ENCODE measurements around the gene RGPD6. TPM values are rescaled to one million over a fixed set of nuclear protein-coding genes. Genes with fewer than 3 reads are reported as not detected.
"Not testable (repeated sequence)": the region's sequence is repeated elsewhere in the genome, so short reads cannot be mapped to it uniquely, and the experiment has no call there.

Gene RGPD6
- total RNA-seq, 1 donor from 2014 or later: 54.8 TPM

- not testable (repeated sequence) for H3F3A ChIP-seq (ENCODE audit: low read depth); H2AFZ ChIP-seq (replicated peaks); H3K9ac ChIP-seq; H3K9me3 ChIP-seq (ENCODE audit: low read depth); H3K36me3 ChIP-seq; H4K20me1 ChIP-seq (ENCODE audit: low read depth); H3K79me2 ChIP-seq (ENCODE audit: low read depth); H3K9me3 Mint-ChIP-seq; H3K4me2 ChIP-seq; H3K4me3 Mint-ChIP-seq; H3K4me1 ChIP-seq; H3K36me3 Mint-ChIP-seq; H3K4me1 Mint-ChIP-seq; H3K4me3 ChIP-seq; H3K27ac Mint-ChIP-seq; H3K27me3 ChIP-seq; H3K27ac ChIP-seq; H3K27me3 Mint-ChIP-seq (ENCODE audit: insufficient read depth, low read depth); DNase-seq (ENCODE audit: low spot score)
Measured at GRCh38 chr2:110475627-110476359, 101.2 kb downstream of the RGPD6 start.

DNA sequence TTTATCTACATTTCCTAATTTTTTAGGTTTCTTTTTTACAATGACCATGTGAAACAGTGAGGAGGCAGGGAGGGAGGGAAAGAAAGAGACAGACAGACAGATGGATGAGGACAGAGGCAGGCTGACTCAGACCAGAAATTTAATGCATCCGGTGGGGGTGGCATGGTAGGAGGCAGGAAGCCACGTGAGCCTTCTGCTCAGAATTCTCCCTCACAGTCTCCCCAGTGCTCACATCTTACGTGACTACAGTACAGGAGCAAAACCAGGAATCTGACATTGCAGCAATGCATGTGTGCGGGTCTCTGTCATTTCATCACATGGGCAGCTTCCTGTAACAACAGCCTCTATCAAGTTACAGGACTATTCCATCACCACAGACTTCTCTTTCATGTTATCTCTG, 102.1 kb downstream of the RGPD6 start:
- H4K20me1 ChIP-seq (ENCODE audit: low read depth); H3K4me1 ChIP-seq; H3K27ac ChIP-seq; H3K27ac Mint-ChIP-seq; H3K4me2 ChIP-seq; H3K36me3 ChIP-seq; H3K9ac ChIP-seq; DNase-seq (ENCODE audit: low spot score); H2AFZ ChIP-seq (replicated peaks); H3K36me3 Mint-ChIP-seq; H3K4me3 Mint-ChIP-seq; H3K4me1 Mint-ChIP-seq; H3K4me3 ChIP-seq; H3K27me3 ChIP-seq; H3K79me2 ChIP-seq (ENCODE audit: low read depth); H3K27me3 Mint-ChIP-seq (ENCODE audit: insufficient read depth, low read depth); H3F3A ChIP-seq (ENCODE audit: low read depth); H3K9me3 Mint-ChIP-seq; H3K9me3 ChIP-seq (ENCODE audit: low read depth): not testable (repeated sequence)

GRCh38 chr2:110473059-110473358, 104.0 kb downstream of the RGPD6 start:
- H3K27ac ChIP-seq; H3K4me2 ChIP-seq; H3K27me3 Mint-ChIP-seq (ENCODE audit: insufficient read depth, low read depth); H4K20me1 ChIP-seq (ENCODE audit: low read depth); H3K9ac ChIP-seq; H3K4me3 ChIP-seq; H3K36me3 ChIP-seq; H2AFZ ChIP-seq (replicated peaks); H3K27ac Mint-ChIP-seq; H3K4me3 Mint-ChIP-seq; H3K4me1 ChIP-seq; H3K27me3 ChIP-seq; H3K9me3 Mint-ChIP-seq; H3K79me2 ChIP-seq (ENCODE audit: low read depth); H3K4me1 Mint-ChIP-seq; H3K9me3 ChIP-seq (ENCODE audit: low read depth); H3F3A ChIP-seq (ENCODE audit: low read depth); DNase-seq (ENCODE audit: low spot score); H3K36me3 Mint-ChIP-seq: not testable (repeated sequence)

DNA sequence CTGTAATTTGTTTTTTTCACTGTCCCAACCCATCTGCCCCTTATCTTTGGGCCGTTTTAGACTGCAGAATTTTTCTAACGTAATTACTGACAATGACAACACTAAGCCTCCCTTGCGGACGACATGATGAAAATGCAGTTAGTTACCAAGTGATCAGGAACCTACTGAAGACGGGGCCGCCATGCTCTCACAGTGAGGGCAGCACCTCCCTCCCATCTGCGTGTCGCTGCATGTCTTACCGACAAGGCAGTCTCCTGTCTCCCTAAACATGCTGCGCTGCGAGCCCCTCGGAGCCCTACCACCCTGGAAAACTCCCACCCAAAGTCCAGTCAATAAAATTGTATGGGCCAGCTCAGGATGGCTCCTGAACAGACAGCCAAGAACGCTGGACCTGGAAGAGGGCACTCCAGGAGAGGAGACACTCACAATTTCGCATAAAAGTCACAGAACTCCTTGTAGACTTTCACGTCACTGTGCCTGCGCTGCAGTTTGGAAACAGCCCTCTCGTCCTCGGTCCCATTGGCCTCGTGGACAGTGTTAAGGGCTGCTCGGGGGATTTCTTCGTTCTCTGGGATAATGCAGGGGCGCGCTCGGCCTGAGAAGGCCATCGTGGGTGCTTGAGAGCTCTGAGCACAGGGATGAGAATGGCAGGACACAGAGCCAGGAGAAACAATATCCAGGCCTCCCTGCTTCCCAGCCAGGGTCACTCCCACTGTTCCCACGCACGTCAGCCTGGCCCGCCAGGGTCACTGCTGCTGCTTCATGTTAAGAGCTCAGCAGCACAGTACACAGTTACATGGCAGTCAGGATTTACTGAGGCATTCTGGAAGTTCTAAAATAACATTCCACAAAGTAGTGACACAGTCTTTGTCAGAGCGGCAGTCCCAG, 104.6 kb downstream of the RGPD6 start, which contains the start of gene LIMS4:
Gene LIMS4 (minus strand): TSS at position 646 of the 888 bp plus-strand sequence. CDS start 38 bp downstream, at position 608.
- H3K4me2 ChIP-seq; H3K27ac Mint-ChIP-seq; H4K20me1 ChIP-seq (ENCODE audit: low read depth); H3F3A ChIP-seq (ENCODE audit: low read depth); H3K27ac ChIP-seq; H3K4me3 Mint-ChIP-seq; H3K9me3 ChIP-seq (ENCODE audit: low read depth); DNase-seq (ENCODE audit: low spot score); H3K27me3 Mint-ChIP-seq (ENCODE audit: insufficient read depth, low read depth); H3K9ac ChIP-seq; H3K4me3 ChIP-seq; H3K4me1 Mint-ChIP-seq; H3K36me3 Mint-ChIP-seq; H2AFZ ChIP-seq (replicated peaks); H3K4me1 ChIP-seq; H3K9me3 Mint-ChIP-seq; H3K36me3 ChIP-seq; H3K79me2 ChIP-seq (ENCODE audit: low read depth); H3K27me3 ChIP-seq: not testable (repeated sequence)

GRCh38 chr2:110468921-110469320, 108.1 kb downstream of the RGPD6 start:
- H3K9me3 ChIP-seq (ENCODE audit: low read depth); H3K9me3 Mint-ChIP-seq; H3K36me3 ChIP-seq; H3K4me1 Mint-ChIP-seq; H3K4me3 Mint-ChIP-seq; H3K79me2 ChIP-seq (ENCODE audit: low read depth); H3K27me3 Mint-ChIP-seq (ENCODE audit: insufficient read depth, low read depth); H3K27me3 ChIP-seq; H3K9ac ChIP-seq; H3K4me2 ChIP-seq; H2AFZ ChIP-seq (replicated peaks); DNase-seq (ENCODE audit: low spot score); H4K20me1 ChIP-seq (ENCODE audit: low read depth); H3K4me3 ChIP-seq; H3F3A ChIP-seq (ENCODE audit: low read depth); H3K27ac ChIP-seq; H3K4me1 ChIP-seq; H3K36me3 Mint-ChIP-seq; H3K27ac Mint-ChIP-seq: not testable (repeated sequence)

- not testable (repeated sequence) for H3K27ac Mint-ChIP-seq; H3F3A ChIP-seq (ENCODE audit: low read depth); DNase-seq (ENCODE audit: low spot score); H3K4me1 Mint-ChIP-seq; H3K27ac ChIP-seq; H3K27me3 Mint-ChIP-seq (ENCODE audit: insufficient read depth, low read depth); H4K20me1 ChIP-seq (ENCODE audit: low read depth); H3K79me2 ChIP-seq (ENCODE audit: low read depth); H3K4me2 ChIP-seq; H3K4me3 Mint-ChIP-seq; H3K9ac ChIP-seq; H3K9me3 ChIP-seq (ENCODE audit: low read depth); H3K4me3 ChIP-seq; H3K4me1 ChIP-seq; H3K27me3 ChIP-seq; H3K36me3 ChIP-seq; H2AFZ ChIP-seq (replicated peaks); H3K9me3 Mint-ChIP-seq; H3K36me3 Mint-ChIP-seq
Measured at GRCh38 chr2:110465312-110465711, 111.7 kb downstream of the RGPD6 start.

Small RNA genes within 50 kb of the gene (small RNA-seq; reads per million reads assigned to genes)
- not detected for gene AC108938.1

Other genes with a start within 250 kb of the RGPD6 start
- gene LIMS4, start 104.4 kb downstream of the RGPD6 start, total RNA-seq (ENCODE audit: low replicate concordance): 0.28 TPM in 1 of 2 replicates, not detected in the other
- gene BUB1, start 100.8 kb upstream of the RGPD6 start, total RNA-seq (ENCODE audit: low replicate concordance): 197 and 266 TPM in 2 replicates
- 2.9 TPM in 2 replicates for gene ACOXL, start 155.4 kb upstream of the RGPD6 start, total RNA-seq (ENCODE audit: low replicate concordance)